ENCODE results near the gene NUDT13. TPM values are rescaled to one million over a fixed set of nuclear protein-coding genes. Genes with fewer than 3 reads are reported as not detected.

Gene NUDT13
- total RNA-seq, 1 experiment from 2014 or later = 1.5 TPM

DNA sequence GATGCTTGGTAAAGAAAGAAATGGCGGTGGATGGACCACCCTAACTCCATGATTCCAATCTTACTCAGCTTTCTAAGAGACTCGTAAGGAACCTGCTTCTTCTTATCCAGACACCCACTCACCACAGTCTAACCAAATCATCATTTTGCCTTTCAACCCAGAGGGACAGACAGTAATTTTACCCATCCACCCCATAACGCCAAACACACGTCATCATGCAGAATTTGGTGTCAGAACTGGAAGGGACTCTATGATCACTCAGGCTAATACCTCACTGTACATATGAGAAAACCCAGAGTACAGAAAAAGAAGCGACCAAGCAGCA is 57.2 kb downstream of the NUDT13 start:
- H2BK15ac ChIP-seq (ENCODE audit: low read depth, low read length) = peak overlapping the region; percentile 17; the same call in 1 of the 2 replicates
- WGBS (ENCODE audit: extremely low coverage, insufficient read length, low lambda C conversion rate) = no CpG with 5 or more reads among the region's 5 CpGs
- H2AFZ ChIP-seq (ENCODE audit: low read length) = peak overlapping the region; percentile 32
- Mint-ChIP-seq H3K27ac (peak overlapping the region; percentile 99 to 100 (median 100)), H3K4me1 (peaks cover 13 to 14% of the 10 kb centered on the region in 2 experiments), H3K27me3 (ENCODE audit: low read depth) (no peaks in the 10 kb centered on the region), H3K9me3 (peaks cover 0 to 3% of the 10 kb centered on the region in 2 experiments; a peak in 1 of 5 replicates), H3K4me3 (peak overlapping the region; percentile 99 to 100), H3K36me3 (ENCODE audit: insufficient read depth in 1 of 3, low read depth in 3 of 3) (peaks cover 9 to 26% (median 17%) of the 10 kb centered on the region in 3 experiments)
- no peak overlapping the region for H2AK5ac ChIP-seq (ENCODE audit: insufficient read length, low read length)
- peak overlapping the region; percentile 32 for H3K23ac ChIP-seq (ENCODE audit: insufficient read length, low read depth, low read length)
- H4K5ac ChIP-seq (ENCODE audit: insufficient read length, low read depth, low read length) = peak overlapping the region; percentile 37
- H3K18ac ChIP-seq (ENCODE audit: insufficient read length, low read depth, low read length) = peak overlapping the region; percentile 91
- H3K9ac ChIP-seq (ENCODE audit: extremely low read depth, insufficient read length, low read length) = peak overlapping the region; percentile 93
- peaks cover 6% of the 10 kb centered on the region for H3K79me1 ChIP-seq (ENCODE audit: insufficient read depth, low read depth, low read length, poor library complexity, severe bottlenecking)
- peaks cover 5% of the 10 kb centered on the region; the same call in 1 of the 2 replicates for H3K79me2 ChIP-seq (ENCODE audit: insufficient read depth, low read length)
- H2BK20ac ChIP-seq (ENCODE audit: low read depth, low read length, poor library complexity, severe bottlenecking) = no peak overlapping the region
- no peaks in the 10 kb centered on the region for H3K4me1 ChIP-seq (ENCODE audit: insufficient read depth, low read length)
- TF ChIP-seq, protein P1, sequence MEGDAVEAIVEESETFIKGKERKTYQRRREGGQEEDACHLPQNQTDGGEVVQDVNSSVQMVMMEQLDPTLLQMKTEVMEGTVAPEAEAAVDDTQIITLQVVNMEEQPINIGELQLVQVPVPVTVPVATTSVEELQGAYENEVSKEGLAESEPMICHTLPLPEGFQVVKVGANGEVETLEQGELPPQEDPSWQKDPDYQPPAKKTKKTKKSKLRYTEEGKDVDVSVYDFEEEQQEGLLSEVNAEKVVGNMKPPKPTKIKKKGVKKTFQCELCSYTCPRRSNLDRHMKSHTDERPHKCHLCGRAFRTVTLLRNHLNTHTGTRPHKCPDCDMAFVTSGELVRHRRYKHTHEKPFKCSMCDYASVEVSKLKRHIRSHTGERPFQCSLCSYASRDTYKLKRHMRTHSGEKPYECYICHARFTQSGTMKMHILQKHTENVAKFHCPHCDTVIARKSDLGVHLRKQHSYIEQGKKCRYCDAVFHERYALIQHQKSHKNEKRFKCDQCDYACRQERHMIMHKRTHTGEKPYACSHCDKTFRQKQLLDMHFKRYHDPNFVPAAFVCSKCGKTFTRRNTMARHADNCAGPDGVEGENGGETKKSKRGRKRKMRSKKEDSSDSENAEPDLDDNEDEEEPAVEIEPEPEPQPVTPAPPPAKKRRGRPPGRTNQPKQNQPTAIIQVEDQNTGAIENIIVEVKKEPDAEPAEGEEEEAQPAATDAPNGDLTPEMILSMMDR (conservative IDR thresholded peaks at IDR 0.05) = no peak
- peak overlapping the region; percentile 65 for H3K56ac ChIP-seq (ENCODE audit: insufficient read length, low read depth, low read length)
- no peak overlapping the region for H2BK12ac ChIP-seq (ENCODE audit: insufficient read length, low read depth, low read length)
- H3T11ph ChIP-seq (ENCODE audit: low read length) = peak overlapping the region; percentile 54
- peak overlapping the region; percentile 89; the same call in 1 of the 2 replicates for H3K14ac ChIP-seq (ENCODE audit: insufficient read depth, low read length)
- no peak for DNase-seq
- no peaks in the 10 kb centered on the region for H3K27me3 ChIP-seq (ENCODE audit: insufficient read depth, low read length)
- H3K23me2 ChIP-seq (ENCODE audit: insufficient read length, low read depth, low read length, poor library complexity, severe bottlenecking) = peaks cover 7% of the 10 kb centered on the region
- H4K20me1 ChIP-seq (ENCODE audit: control insufficient read depth, insufficient read depth, insufficient read length) = no peaks in the 10 kb centered on the region
- H3K4me2 ChIP-seq (ENCODE audit: insufficient read depth, insufficient read length, low read length) = peak overlapping the region; percentile 100
- H2BK120ac ChIP-seq (ENCODE audit: low read depth, low read length, poor library complexity, severe bottlenecking) = no peak overlapping the region
- H3K27ac ChIP-seq (ENCODE audit: insufficient read length, low read depth, low read length) = peak overlapping the region; percentile 75
- peak overlapping the region; percentile 53 for H4K91ac ChIP-seq (ENCODE audit: insufficient read length, low read depth, low read length)
- H4K8ac ChIP-seq (replicated peaks; ENCODE audit: insufficient read length, low read depth, low read length) = peak overlapping the region; percentile 78
- no peaks in the 10 kb centered on the region for H3K9me3 ChIP-seq (ENCODE audit: control insufficient read depth, low read depth, low read length)
- no peak overlapping the region; the same call in 1 of the 2 replicates for H3K4ac ChIP-seq (ENCODE audit: low read depth, low read length)
- H2BK5ac ChIP-seq (ENCODE audit: insufficient read length, low read length) = no peak overlapping the region

Data from H9 (cell line).